ENCODE results near the gene HPSE2.

DNA sequence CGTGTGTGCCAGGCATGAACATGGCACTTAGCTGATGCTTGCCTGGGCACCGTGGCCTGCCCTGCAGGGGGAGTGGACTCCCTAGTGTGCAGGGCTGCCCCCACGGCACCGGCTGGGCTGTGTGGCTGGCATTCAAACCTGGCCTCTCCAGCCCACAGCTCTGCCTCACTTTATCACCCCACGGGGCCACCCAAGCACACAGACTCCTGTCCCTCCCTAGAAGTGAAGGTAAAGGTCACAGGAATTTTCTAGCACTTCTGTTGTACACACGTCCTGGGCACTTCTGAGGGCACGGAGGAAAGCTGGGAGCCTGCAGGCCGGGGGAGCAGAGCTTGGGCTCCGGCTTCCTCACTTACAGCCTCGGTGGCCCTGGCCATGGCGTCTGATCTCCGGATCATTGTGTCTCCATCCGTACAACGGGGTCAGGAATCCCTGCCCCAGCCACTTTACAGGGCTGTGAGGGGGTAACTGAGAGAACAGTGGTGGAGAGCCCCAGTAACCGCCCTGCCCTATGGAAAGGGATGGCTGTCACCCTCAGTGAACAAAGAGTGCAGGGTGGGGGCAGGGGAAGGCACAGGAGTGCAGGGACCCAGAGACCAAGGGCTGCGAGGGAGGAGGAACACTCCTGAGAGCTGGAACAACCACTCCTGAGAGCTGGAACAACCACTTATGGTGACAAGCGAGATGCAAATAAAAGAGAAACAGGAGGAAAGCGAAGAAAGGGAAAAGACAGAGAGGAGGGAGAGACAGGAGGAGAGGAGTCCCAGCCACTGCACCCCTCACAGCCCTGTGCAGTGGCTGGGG, 816.8 kb downstream of the HPSE2 start:
- TF ChIP-seq POLR2AphosphoS5 (IDR thresholded peaks at IDR 0.05; ENCODE audit: low read depth): no peak
- TF ChIP-seq, protein P1, sequence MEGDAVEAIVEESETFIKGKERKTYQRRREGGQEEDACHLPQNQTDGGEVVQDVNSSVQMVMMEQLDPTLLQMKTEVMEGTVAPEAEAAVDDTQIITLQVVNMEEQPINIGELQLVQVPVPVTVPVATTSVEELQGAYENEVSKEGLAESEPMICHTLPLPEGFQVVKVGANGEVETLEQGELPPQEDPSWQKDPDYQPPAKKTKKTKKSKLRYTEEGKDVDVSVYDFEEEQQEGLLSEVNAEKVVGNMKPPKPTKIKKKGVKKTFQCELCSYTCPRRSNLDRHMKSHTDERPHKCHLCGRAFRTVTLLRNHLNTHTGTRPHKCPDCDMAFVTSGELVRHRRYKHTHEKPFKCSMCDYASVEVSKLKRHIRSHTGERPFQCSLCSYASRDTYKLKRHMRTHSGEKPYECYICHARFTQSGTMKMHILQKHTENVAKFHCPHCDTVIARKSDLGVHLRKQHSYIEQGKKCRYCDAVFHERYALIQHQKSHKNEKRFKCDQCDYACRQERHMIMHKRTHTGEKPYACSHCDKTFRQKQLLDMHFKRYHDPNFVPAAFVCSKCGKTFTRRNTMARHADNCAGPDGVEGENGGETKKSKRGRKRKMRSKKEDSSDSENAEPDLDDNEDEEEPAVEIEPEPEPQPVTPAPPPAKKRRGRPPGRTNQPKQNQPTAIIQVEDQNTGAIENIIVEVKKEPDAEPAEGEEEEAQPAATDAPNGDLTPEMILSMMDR (conservative IDR thresholded peaks at IDR 0.05; ENCODE audit: low read depth in 2 of 2): no peak
- no peak for TF ChIP-seq EZH2 (IDR thresholded peaks at IDR 0.05; ENCODE audit: low read depth, unreplicated experiment)
- TF ChIP-seq, protein P2, sequence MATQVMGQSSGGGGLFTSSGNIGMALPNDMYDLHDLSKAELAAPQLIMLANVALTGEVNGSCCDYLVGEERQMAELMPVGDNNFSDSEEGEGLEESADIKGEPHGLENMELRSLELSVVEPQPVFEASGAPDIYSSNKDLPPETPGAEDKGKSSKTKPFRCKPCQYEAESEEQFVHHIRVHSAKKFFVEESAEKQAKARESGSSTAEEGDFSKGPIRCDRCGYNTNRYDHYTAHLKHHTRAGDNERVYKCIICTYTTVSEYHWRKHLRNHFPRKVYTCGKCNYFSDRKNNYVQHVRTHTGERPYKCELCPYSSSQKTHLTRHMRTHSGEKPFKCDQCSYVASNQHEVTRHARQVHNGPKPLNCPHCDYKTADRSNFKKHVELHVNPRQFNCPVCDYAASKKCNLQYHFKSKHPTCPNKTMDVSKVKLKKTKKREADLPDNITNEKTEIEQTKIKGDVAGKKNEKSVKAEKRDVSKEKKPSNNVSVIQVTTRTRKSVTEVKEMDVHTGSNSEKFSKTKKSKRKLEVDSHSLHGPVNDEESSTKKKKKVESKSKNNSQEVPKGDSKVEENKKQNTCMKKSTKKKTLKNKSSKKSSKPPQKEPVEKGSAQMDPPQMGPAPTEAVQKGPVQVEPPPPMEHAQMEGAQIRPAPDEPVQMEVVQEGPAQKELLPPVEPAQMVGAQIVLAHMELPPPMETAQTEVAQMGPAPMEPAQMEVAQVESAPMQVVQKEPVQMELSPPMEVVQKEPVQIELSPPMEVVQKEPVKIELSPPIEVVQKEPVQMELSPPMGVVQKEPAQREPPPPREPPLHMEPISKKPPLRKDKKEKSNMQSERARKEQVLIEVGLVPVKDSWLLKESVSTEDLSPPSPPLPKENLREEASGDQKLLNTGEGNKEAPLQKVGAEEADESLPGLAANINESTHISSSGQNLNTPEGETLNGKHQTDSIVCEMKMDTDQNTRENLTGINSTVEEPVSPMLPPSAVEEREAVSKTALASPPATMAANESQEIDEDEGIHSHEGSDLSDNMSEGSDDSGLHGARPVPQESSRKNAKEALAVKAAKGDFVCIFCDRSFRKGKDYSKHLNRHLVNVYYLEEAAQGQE (IDR thresholded peaks at IDR 0.05; ENCODE audit: unreplicated experiment): no peak
- TF ChIP-seq JUNB (IDR thresholded peaks at IDR 0.05; ENCODE audit: unreplicated experiment): no peak

All from GM23338 (cell line).